GM23338 (cell line): Measurements from ENCODE around the gene RNGTT. TPM values are rescaled to one million over a fixed set of nuclear protein-coding genes. Genes with fewer than 3 reads are reported as not detected.

Experiments
- ATAC-seq: fragments of 200-7000 bp; cut with Tn5 transposase; 3 replicates; pipeline ENCODE4 v1.9.1; 2020
- DNase-seq: peaks from one replicate; pipeline ENCODE4 v3.0.0-alpha.2; 2015; ENCODE audit warnings: low spot score
- H2AFZ ChIP-seq: fragments of 200-600 bp; sonication (generic); 2 replicates; pipeline ENCODE4 v1.8.0; 2016; ENCODE audit warnings: antibody characterized with exemption, mild to moderate bottlenecking, moderate library complexity
- H3F3A ChIP-seq: fragments of 200-600 bp; sonication (generic); replicated peaks from 2 replicates; pipeline ENCODE4 v1.8.0; 2017; ENCODE audit warnings: antibody characterized with exemption, mixed run types, low read depth
- H3K27ac ChIP-seq: fragments of 200-600 bp; sonication (generic); 2 replicates; pipeline ENCODE4 v1.6.1; 2016; ENCODE audit warnings: low read depth
- H3K27me3 ChIP-seq: fragments of 200-600 bp; sonication (generic); 2 replicates; pipeline ENCODE4 v1.8.0; 2016; ENCODE audit warnings: mild to moderate bottlenecking, mixed run types, moderate library complexity; ENCODE audit not compliant: insufficient read depth
- H3K36me3 ChIP-seq: fragments of 200-600 bp; sonication (generic); 2 replicates; pipeline ENCODE4 v1.8.0; 2016; ENCODE audit warnings: mild to moderate bottlenecking; ENCODE audit not compliant: insufficient read depth
- H3K4me1 ChIP-seq: fragments of 200-600 bp; sonication (generic); 2 replicates; pipeline ENCODE4 v1.8.0; 2016; ENCODE audit warnings: mild to moderate bottlenecking, moderate library complexity; ENCODE audit not compliant: insufficient read depth
- H3K4me2 ChIP-seq: fragments of 200-600 bp; sonication (generic); 2 replicates; pipeline ENCODE4 v1.7.1; 2017; ENCODE audit warnings: mixed run types
- H3K4me3 ChIP-seq: fragments of 200-600 bp; sonication (generic); 2 replicates; pipeline ENCODE4 v1.6.1; 2016; ENCODE audit warnings: mixed run types
- H3K79me2 ChIP-seq: fragments of 200-600 bp; sonication (generic); replicated peaks from 2 replicates; pipeline ENCODE4 v1.8.0; 2017; ENCODE audit warnings: mild to moderate bottlenecking; ENCODE audit not compliant: insufficient read depth
- H3K9me2 ChIP-seq: fragments of 200-600 bp; sonication (generic); 2 replicates; pipeline ENCODE4 v1.8.0; 2017; ENCODE audit not compliant: insufficient read depth
- H4K20me1 ChIP-seq: fragments of 200-600 bp; sonication (generic); replicated peaks from 2 replicates; pipeline ENCODE4 v1.8.0; 2017; ENCODE audit warnings: mild to moderate bottlenecking; ENCODE audit not compliant: insufficient read depth
- H3K27ac Mint-ChIP-seq: 2 replicates; pipeline ENCODE4 v1.8.0; 2020; ENCODE audit warnings: inconsistent platforms, mild to moderate bottlenecking, moderate library complexity, mixed read lengths
- H3K27me3 Mint-ChIP-seq: 3 replicates; pipeline ENCODE4 v1.8.0; 2022; ENCODE audit warnings: low read depth, mild to moderate bottlenecking, moderate library complexity, mixed read lengths, inconsistent platforms; ENCODE audit not compliant: insufficient read depth, poor library complexity
- H3K36me3 Mint-ChIP-seq: 3 replicates; pipeline ENCODE4 v1.8.0; 2021; ENCODE audit warnings: low read depth, mild to moderate bottlenecking, inconsistent platforms, moderate library complexity, mixed read lengths
- H3K4me1 Mint-ChIP-seq: 3 replicates; pipeline ENCODE4 v1.8.0; 2020; ENCODE audit warnings: mild to moderate bottlenecking, inconsistent platforms, mixed read lengths
- H3K4me3 Mint-ChIP-seq: 3 replicates; pipeline ENCODE4 v1.8.0; 2021; ENCODE audit warnings: moderate library complexity, mild to moderate bottlenecking, inconsistent platforms, mixed read lengths
- H3K9me3 Mint-ChIP-seq: 3 replicates; pipeline ENCODE4 v1.8.0; 2020; ENCODE audit warnings: moderate library complexity, mild to moderate bottlenecking, inconsistent platforms, mixed read lengths
- CREB1 ChIP-seq: fragments of 250-450 bp; sonication (Bioruptor Pico); IDR thresholded peaks from 2 replicates; pipeline ENCODE4 v1.5.0; 2020; ENCODE audit warnings: low read depth, mild to moderate bottlenecking, moderate library complexity
- EZH2 ChIP-seq: fragments of 200-600 bp; sonication (generic); IDR thresholded peaks from one replicate; pipeline ENCODE4 v1.8.0; 2017; ENCODE audit warnings: antibody characterized with exemption, mild to moderate bottlenecking, low read depth; ENCODE audit not compliant: unreplicated experiment
- EZH2phosphoT487 ChIP-seq: fragments of 200-600 bp; sonication (generic); IDR thresholded peaks from one replicate; pipeline ENCODE4 v1.8.1; 2018; ENCODE audit warnings: antibody characterized with exemption; ENCODE audit not compliant: unreplicated experiment
- JUNB ChIP-seq: IDR thresholded peaks from one replicate; pipeline ENCODE4 v1.6.1; 2016; ENCODE audit warnings: antibody characterized with exemption; ENCODE audit not compliant: unreplicated experiment
- NANOG ChIP-seq: IDR thresholded peaks from 2 replicates; pipeline ENCODE4 v1.6.1; 2016; ENCODE audit warnings: antibody characterized with exemption, borderline replicate concordance
- STAT1 ChIP-seq: IDR thresholded peaks from one replicate; pipeline ENCODE4 v1.6.1; 2016; ENCODE audit warnings: antibody characterized with exemption; ENCODE audit not compliant: unreplicated experiment
- ZNF114 ChIP-seq: fragments of 250-450 bp; sonication (Bioruptor Pico); IDR thresholded peaks from 2 replicates; pipeline ENCODE4 v1.5.0; 2020; ENCODE audit warnings: mild to moderate bottlenecking, moderate library complexity
- ZNF331 ChIP-seq: fragments of 250-450 bp; sonication (Bioruptor Pico); IDR thresholded peaks from 2 replicates; pipeline ENCODE4 v1.5.0; 2020; ENCODE audit warnings: low read depth, mild to moderate bottlenecking, moderate library complexity
- polyA plus RNA-seq: library from polyadenylated mRNA; unstranded; fragments of >200 nt; fragmentation: Nextera tagmentation; extraction: Ambion mirVana; gene quantifications from 2 replicates; pipeline ENCODE4 v1.2.1, GENCODE V29; 2016
- total RNA-seq: library from RNA; depleted of rRNA; stranded (reverse); fragments of >200 nt; shearing (Covaris generic); gene quantifications from 2 replicates; pipeline ENCODE4 v1.2.3, GENCODE V29; 2014
- TF ChIP-seq, protein P1 (sequence below), 2 experiments: fragments of 200-600 bp in 1 of 2; sonication (generic) in 1 of 2; conservative IDR thresholded peaks; 2 replicates each; pipeline versions ENCODE4 v1.5.1 to v1.6.1; 2016 to 2017; ENCODE audit warnings: antibody characterized with exemption in 2 of 2, low read depth in 2 of 2, mild to moderate bottlenecking in 2 of 2, moderate library complexity in 1 of 2
- TF ChIP-seq, protein P2 (sequence below): fragments of 250-450 bp; sonication (Bioruptor Pico); IDR thresholded peaks from 2 replicates; pipeline ENCODE4 v1.5.0; 2020; ENCODE audit warnings: mild to moderate bottlenecking, moderate library complexity
- TF ChIP-seq, protein P3 (sequence below): IDR thresholded peaks from 2 replicates; pipeline ENCODE4 v1.6.1; 2016; ENCODE audit warnings: antibody characterized with exemption

The RNGTT gene
- total and polyA plus RNA-seq, 2 experiments from 2014 or later, result 11.2 to 29.2 TPM

DNA sequence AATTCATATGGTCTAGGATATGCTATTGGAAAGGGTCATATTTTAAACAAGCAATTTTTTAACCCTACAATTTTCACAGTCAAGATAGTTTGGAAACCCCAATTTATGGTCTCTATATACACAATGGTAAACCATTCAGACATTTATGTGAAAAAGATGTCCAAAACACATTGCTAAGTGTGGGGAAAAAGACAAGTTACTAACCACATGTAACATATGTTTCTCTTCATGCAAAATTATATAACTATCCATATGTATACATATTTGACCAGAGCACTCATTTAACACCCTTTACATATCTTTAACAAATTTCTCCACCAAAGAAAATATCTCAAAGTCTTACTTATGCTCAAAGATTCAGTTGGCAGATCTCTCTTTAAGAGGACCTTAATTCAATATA is 110.6 kb downstream of the RNGTT start:
- Histone ChIP-seq H3K79me2 (no peaks in the 10 kb centered on the region), H3K27me3 (no peaks in the 10 kb centered on the region), H3K9me2 (no peaks in the 10 kb centered on the region), H3K36me3 (no peaks in the 10 kb centered on the region), H3K4me3 (no peak overlapping the region), H3K27ac (no peak overlapping the region), H3K4me2 (no peak overlapping the region), H3K4me1 (no peaks in the 10 kb centered on the region), H4K20me1 (no peaks in the 10 kb centered on the region), H3F3A (no peaks in the 10 kb centered on the region), H2AFZ (no peak overlapping the region)
- Mint-ChIP-seq H3K27ac (no peak overlapping the region), H3K9me3 (no peaks in the 10 kb centered on the region), H3K4me1 (no peaks in the 10 kb centered on the region), H3K27me3 (no peaks in the 10 kb centered on the region), H3K4me3 (no peak overlapping the region), H3K36me3 (no peaks in the 10 kb centered on the region)
- DNase-seq, result no peak
- no peak for TF ChIP-seq ZNF114 (CRISPR knock-in tag)
- TF ChIP-seq EZH2phosphoT487, result no peak
- no peak for TF ChIP-seq ZNF331 (CRISPR knock-in tag)
- TF ChIP-seq, protein P1, sequence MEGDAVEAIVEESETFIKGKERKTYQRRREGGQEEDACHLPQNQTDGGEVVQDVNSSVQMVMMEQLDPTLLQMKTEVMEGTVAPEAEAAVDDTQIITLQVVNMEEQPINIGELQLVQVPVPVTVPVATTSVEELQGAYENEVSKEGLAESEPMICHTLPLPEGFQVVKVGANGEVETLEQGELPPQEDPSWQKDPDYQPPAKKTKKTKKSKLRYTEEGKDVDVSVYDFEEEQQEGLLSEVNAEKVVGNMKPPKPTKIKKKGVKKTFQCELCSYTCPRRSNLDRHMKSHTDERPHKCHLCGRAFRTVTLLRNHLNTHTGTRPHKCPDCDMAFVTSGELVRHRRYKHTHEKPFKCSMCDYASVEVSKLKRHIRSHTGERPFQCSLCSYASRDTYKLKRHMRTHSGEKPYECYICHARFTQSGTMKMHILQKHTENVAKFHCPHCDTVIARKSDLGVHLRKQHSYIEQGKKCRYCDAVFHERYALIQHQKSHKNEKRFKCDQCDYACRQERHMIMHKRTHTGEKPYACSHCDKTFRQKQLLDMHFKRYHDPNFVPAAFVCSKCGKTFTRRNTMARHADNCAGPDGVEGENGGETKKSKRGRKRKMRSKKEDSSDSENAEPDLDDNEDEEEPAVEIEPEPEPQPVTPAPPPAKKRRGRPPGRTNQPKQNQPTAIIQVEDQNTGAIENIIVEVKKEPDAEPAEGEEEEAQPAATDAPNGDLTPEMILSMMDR (conservative IDR thresholded peaks at IDR 0.05; ENCODE audit: low read depth in 2 of 2), result no peak
- ATAC-seq, result no peak

DNA sequence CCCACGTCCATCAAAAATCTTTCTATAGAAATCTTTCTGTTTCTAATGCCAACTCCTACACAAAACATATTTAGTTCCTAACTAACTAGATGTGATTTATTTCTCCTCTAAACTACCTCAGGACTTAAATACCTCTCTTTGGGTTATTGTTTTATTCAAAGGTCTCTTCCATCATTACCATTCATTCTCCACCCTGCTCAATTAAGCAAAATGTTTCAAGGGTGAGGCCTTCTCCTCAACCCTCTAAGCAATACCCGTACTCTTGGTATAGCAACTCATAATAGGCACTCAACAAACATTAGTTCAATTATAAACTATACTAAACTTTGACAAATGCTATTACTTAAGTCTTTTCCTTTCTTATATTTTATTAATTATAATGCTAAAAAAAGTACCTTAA is 111.4 kb downstream of the RNGTT start:
- H2AFZ ChIP-seq, result no peak overlapping the region
- H3K36me3 Mint-ChIP-seq, result no peaks in the 10 kb centered on the region
- H3K4me1 ChIP-seq, result no peaks in the 10 kb centered on the region
- H3K27ac Mint-ChIP-seq, result no peak overlapping the region; the same call in 1 of the 2 replicates
- H3K4me3 Mint-ChIP-seq, result no peak overlapping the region
- ATAC-seq (no peak), DNase-seq (no peak)
- H4K20me1 ChIP-seq, result no peaks in the 10 kb centered on the region
- no peaks in the 10 kb centered on the region for H3K27me3 Mint-ChIP-seq
- no peaks in the 10 kb centered on the region for H3K9me2 ChIP-seq
- H3K9me3 Mint-ChIP-seq, result no peaks in the 10 kb centered on the region
- H3K27me3 ChIP-seq, result no peaks in the 10 kb centered on the region
- no peaks in the 10 kb centered on the region for H3F3A ChIP-seq
- H3K4me3 ChIP-seq, result no peak overlapping the region
- no peak overlapping the region for H3K4me2 ChIP-seq
- no peaks in the 10 kb centered on the region for H3K36me3 ChIP-seq
- no peaks in the 10 kb centered on the region for H3K79me2 ChIP-seq
- H3K4me1 Mint-ChIP-seq, result no peaks in the 10 kb centered on the region
- no peak overlapping the region for H3K27ac ChIP-seq
- TF ChIP-seq CREB1 (CRISPR knock-in tag) (no peak), NANOG (no peak), STAT1 (no peak), EZH2phosphoT487 (no peak), ZNF114 (CRISPR knock-in tag) (no peak), EZH2 (no peak), JUNB (no peak), ZNF331 (CRISPR knock-in tag) (no peak)
- TF ChIP-seq, protein P2, sequence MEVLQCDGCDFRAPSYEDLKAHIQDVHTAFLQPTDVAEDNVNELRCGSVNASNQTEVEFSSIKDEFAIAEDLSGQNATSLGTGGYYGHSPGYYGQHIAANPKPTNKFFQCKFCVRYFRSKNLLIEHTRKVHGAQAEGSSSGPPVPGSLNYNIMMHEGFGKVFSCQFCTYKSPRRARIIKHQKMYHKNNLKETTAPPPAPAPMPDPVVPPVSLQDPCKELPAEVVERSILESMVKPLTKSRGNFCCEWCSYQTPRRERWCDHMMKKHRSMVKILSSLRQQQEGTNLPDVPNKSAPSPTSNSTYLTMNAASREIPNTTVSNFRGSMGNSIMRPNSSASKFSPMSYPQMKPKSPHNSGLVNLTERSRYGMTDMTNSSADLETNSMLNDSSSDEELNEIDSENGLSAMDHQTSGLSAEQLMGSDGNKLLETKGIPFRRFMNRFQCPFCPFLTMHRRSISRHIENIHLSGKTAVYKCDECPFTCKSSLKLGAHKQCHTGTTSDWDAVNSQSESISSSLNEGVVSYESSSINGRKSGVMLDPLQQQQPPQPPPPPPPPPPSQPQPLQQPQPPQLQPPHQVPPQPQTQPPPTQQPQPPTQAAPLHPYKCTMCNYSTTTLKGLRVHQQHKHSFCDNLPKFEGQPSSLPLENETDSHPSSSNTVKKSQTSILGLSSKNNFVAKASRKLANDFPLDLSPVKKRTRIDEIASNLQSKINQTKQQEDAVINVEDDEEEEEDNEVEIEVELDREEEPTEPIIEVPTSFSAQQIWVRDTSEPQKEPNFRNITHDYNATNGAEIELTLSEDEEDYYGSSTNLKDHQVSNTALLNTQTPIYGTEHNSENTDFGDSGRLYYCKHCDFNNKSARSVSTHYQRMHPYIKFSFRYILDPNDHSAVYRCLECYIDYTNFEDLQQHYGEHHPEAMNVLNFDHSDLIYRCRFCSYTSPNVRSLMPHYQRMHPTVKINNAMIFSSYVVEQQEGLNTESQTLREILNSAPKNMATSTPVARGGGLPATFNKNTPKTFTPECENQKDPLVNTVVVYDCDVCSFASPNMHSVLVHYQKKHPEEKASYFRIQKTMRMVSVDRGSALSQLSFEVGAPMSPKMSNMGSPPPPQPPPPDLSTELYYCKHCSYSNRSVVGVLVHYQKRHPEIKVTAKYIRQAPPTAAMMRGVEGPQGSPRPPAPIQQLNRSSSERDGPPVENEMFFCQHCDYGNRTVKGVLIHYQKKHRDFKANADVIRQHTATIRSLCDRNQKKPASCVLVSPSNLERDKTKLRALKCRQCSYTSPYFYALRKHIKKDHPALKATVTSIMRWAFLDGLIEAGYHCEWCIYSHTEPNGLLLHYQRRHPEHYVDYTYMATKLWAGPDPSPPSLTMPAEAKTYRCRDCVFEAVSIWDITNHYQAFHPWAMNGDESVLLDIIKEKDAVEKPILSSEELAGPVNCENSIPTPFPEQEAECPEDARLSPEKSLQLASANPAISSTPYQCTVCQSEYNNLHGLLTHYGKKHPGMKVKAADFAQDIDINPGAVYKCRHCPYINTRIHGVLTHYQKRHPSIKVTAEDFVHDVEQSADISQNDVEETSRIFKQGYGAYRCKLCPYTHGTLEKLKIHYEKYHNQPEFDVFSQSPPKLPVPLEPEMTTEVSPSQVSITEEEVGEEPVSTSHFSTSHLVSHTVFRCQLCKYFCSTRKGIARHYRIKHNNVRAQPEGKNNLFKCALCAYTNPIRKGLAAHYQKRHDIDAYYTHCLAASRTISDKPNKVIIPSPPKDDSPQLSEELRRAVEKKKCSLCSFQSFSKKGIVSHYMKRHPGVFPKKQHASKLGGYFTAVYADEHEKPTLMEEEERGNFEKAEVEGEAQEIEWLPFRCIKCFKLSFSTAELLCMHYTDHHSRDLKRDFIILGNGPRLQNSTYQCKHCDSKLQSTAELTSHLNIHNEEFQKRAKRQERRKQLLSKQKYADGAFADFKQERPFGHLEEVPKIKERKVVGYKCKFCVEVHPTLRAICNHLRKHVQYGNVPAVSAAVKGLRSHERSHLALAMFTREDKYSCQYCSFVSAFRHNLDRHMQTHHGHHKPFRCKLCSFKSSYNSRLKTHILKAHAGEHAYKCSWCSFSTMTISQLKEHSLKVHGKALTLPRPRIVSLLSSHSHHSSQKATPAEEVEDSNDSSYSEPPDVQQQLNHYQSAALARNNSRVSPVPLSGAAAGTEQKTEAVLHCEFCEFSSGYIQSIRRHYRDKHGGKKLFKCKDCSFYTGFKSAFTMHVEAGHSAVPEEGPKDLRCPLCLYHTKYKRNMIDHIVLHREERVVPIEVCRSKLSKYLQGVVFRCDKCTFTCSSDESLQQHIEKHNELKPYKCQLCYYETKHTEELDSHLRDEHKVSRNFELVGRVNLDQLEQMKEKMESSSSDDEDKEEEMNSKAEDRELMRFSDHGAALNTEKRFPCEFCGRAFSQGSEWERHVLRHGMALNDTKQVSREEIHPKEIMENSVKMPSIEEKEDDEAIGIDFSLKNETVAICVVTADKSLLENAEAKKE, result no peak
- TF ChIP-seq, protein P1 (conservative IDR thresholded peaks at IDR 0.05; ENCODE audit: low read depth in 2 of 2), result no peak
- TF ChIP-seq, protein P3, sequence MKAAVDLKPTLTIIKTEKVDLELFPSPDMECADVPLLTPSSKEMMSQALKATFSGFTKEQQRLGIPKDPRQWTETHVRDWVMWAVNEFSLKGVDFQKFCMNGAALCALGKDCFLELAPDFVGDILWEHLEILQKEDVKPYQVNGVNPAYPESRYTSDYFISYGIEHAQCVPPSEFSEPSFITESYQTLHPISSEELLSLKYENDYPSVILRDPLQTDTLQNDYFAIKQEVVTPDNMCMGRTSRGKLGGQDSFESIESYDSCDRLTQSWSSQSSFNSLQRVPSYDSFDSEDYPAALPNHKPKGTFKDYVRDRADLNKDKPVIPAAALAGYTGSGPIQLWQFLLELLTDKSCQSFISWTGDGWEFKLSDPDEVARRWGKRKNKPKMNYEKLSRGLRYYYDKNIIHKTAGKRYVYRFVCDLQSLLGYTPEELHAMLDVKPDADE, result no peak
